Activated effector memory CD4-positive, alpha-beta T cell treated with Interleukin-2 at 50 U/mL for 16 hours (primary cell): Measurements from ENCODE around the gene OR2S2.
"Not testable (repeated sequence)": the region's sequence is repeated elsewhere in the genome, so short reads cannot be mapped to it uniquely, and the experiment has no call there.

Source experiments
- DNase-seq: peaks from one replicate; pipeline ENCODE4 v3.0.0-alpha.2; 2020

Gene OR2S2, protein sequence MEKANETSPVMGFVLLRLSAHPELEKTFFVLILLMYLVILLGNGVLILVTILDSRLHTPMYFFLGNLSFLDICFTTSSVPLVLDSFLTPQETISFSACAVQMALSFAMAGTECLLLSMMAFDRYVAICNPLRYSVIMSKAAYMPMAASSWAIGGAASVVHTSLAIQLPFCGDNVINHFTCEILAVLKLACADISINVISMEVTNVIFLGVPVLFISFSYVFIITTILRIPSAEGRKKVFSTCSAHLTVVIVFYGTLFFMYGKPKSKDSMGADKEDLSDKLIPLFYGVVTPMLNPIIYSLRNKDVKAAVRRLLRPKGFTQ

DNA sequence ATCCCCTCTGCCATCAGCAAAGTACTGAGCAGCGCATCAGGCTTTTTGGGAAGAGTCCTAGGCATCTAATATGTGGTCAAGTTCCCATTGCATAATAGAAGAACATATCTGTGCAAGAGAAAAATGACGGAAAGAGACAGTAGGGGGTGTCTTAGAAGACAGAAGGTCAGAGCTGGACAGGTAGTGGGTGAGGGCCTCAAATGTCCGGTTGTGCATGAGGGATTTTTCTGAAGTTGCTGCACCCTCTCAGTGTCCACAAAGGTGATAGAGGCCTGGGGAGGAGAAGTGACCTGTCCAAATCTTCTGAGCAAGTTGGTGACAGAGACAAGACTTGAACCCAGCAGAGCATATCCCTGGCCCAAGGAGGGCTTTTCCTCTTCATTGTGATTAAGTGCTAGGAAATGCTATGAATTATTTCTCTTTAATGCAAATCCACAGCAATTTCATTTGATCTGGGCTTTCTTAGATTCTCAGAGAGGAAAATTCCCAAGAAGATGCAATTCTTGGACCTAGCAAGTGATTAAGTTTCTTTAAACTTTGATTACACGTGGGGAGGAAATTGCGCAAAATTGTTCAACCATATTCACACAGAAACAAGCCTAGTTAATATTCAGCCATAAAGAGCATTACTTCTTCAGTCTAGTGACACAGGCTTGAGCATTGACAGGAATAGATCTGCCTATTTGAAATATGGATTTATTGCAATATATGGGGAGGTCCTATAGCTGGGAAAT lies at the start of gene OR2S2:
OR2S2 (minus strand) TSS at position 51 of the 734 bp plus-strand sequence. CDS start 56 bp downstream, outside the sequence.
- DNase-seq = no peak

DNA sequence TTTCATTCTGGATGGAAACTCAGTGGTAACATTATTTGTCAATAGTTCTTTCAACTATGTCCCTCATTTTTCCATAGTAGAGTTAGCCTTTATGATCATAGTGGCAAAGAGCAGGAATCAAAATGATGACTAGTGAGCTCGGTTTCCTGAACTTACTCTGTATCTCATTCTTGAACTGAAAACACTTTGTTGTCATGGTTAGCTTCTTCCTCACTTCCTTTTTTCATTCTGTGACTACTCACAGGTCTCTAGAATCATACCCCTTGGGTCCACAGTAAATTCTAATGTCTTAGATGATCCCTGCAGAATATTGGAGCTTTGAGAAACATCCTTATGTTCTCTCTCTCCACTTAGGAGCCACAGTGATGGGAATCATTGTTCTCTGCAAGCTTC lies 49.4 kb upstream of the OR2S2 start:
- no peak for DNase-seq

DNA sequence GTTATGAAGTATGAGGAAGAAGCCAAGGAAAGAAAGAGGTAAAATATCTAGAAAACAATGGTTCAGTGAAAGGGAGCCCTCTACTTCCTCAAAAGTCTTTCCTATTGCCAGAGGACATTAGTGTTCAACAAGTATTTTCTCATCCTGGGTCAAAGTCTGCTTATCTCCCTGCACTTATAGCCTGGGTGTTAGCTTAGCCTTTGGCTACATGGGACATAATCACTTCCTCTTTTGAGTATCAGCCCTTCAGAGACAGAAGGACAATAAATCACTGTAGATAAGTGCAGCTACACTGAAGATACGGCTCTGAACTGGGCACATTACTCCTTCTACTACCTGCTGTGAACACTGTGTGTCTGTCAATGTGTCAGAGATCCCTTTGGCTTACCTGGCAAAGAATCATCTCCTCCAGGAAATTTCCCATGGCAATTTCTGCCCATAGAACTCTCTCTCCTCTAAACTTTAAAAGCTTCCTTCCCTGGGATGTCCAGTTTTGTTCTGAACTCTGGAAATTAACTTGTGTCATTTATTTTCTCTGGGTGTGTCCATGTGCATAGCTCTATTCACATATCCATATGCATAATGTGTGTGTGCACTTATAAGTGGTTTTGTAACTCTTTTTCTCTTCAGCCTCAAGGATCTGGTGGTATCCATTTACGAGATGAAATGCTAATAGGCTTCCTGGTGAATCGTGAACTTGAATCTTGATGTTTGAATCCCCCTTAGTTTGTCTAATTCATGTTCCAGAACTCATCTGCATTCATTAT lies 48.8 kb upstream of the OR2S2 start:
- DNase-seq = no peak

DNA sequence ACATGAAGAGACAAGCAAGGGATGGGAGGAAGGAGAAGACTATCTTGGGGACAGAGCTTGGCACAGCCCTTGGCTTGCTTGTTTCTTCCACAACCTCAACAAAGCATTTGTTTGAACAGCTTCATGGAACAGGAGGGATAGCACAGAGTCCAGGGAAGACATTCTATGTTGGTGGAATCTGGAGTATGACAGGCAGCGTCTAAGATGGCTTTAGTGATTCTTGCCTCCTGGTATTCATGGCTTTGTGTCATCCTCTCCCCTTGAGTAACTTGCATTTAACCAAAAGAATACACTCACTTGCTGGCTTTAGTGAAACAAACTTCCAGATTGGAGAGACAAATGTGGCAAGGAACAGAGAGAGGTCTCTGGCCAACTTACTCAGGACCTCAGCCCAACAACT lies 47.9 kb upstream of the OR2S2 start:
- no peak for DNase-seq

DNA sequence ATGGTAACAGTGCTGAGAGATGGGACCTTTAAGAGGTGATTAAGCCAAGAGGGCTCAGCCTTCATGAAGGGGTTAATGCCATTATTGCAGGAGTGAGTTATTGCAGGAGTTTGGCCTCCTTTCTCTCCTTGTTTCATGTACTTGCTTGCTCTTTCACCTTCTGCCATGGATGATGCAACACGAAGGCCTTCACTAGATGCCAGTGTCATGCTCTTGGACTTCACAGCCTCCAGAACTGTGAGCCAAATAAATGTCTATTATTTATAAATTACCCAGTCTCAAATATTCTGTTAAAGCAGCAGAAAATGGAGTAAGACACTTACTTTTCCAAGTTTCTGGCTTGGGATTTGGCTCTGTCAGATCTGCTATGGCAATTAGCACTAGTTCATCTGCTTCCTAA lies 40.4 kb upstream of the OR2S2 start:
- DNase-seq = no peak

DNA sequence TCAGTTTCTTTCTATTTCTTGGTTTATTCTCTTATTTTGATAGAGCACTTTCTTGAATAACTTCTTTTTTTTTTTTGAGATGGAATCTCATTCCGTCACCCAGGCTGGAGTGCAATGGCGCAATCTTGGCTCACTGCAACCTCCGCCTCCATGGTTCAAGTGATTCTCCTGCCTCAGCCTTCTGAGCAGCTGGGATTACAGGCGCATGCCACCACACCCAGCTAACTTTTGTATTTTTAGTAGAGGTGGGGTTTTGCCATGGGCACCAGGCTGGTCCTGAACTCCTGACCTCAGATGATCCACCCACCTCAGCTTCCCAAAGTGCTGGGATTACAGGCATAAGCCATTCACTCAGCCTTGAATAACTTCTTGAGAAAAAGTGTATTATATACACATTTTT lies 39.1 kb upstream of the OR2S2 start:
- DNase-seq = not testable (repeated sequence)

DNA sequence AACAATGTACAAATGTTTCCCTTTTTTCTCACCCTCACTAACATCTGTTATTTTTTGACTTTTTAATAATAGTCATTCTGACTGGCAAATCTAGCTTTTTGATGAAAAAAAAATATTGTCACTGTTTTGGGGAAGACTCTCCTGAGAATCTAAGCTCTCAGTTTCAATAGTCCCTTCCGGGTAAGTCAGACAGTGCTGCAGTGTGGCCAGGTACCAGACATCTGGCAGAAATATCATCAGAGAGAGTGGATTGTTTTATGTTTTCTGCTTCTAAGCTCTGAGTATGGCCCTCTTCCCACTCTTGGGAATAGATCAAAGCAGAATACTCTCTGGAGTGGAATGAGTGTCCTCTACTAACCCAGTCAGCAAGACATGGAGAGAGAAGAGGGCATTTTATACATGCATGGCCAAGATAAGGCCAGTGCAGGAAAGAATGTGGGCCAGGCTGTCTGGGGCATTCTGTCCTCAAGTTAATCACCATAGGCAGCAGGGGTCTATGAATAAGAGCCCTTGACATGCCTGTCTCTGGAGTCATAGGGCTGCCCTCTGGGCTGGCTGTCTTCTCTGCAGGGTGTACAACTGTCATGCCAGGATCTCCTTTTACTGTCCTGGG lies 38.5 kb upstream of the OR2S2 start:
- DNase-seq = no peak

DNA sequence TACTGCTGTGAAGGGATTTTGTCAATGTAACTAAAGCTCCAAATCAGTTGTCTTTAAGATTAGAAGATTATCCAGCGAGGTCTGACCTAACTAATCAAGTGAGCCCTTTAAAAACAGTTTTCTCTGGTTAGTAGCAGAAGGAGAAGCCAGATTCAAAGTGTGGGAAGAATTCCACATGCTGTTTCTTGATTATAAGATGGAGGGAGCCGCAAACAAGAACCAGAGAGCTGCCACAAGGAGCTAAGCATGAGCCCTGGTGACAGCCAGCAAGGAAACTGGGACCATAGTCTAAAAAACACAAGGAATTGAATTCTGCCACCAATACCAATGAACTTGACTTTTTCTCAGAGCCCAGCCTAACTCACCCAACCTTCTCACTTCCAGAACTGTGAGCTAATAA lies 37.0 kb upstream of the OR2S2 start:
- DNase-seq = no peak

- DNase-seq = no peak
Measured at GRCh38 chr9:35993976-35994720, 36.2 kb upstream of the OR2S2 start.

DNA sequence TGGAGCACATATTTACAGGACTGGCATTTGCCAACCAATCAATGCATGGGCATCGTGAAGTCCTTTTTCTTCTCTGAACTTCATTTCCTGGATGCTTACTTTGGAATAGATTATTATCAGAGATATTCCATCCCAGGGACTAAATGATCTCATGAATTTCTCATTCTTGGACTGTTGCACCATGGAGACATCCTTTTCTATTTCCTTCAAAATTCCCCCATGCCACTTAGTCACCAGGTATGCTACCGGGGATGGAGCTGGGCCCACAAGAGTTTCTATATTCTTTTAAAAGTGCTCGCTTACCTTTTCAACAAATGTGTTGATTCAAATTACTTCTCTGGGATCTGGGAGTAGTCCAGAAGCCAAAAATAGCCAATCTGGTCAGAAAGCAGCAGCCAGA lies 35.2 kb upstream of the OR2S2 start:
- not testable (repeated sequence) for DNase-seq

DNA sequence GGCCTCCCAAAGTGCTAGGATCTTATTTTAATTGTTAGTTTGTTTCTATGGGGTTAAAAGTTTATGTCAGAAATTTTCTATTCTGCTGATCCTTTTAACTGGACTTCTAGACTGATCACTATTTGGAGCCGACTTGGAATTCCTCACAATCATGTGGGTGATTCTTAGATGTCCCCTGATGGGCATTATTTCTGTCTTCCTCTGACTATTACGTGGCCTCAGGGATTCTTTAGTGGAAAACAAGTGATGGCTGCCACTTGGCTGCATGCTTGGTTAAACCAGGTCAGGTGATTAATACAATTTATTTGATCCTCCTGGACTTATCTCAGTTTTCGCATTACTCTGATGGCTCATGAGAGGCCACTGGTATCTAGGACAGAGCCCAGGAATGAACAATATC lies 32.2 kb upstream of the OR2S2 start:
- DNase-seq = no peak

- no peak for DNase-seq
Measured at GRCh38 chr9:35984021-35984420, 26.1 kb upstream of the OR2S2 start.

DNA sequence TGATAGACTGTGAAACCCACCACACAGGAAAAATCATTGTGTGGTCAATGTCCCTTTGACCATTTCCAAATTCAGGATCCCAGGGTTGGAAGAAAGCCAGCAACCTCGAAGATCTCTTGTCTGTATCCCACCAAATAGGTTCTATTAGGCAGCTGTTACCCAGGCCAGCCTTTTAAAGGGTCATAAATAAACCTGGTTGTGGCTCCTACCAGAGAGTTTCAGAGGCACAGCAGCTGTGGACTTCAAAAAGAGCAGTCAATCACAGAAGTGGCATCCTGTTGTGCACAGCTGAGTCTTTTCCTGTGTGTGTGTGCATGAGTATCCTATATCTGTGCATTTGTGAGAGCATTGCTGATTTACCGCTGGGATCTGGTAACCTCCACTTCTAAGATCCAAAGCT lies 23.7 kb upstream of the OR2S2 start:
- no peak for DNase-seq

GRCh38 chr9:35980289-35981011 lies 22.5 kb upstream of the OR2S2 start:
- DNase-seq = no peak

GRCh38 chr9:35978792-35979191 lies 20.8 kb upstream of the OR2S2 start:
- DNase-seq = no peak

GRCh38 chr9:35976726-35977125 lies 18.8 kb upstream of the OR2S2 start:
- no peak for DNase-seq

GRCh38 chr9:35974800-35975199 lies 16.8 kb upstream of the OR2S2 start:
- DNase-seq = no peak

DNA sequence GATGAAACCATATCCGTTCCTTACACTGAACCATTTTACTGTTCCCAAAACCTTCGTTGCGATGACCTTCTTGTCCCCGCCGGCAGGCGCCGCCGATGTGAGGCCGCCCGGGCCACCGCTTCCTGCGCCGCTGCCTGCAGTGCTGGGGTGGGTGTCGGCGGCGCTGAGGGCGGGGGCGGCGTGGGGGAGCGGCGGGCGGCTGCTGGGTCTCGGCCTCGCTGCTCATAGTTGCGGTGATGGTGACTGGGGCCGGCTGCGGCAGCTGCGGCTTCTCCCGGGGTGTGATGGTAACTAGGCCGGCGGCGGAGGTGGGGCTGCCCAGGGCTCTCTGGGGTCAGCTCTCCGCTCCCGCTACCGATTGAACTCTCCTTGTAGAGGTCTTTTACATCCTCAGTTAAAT lies 14.1 kb upstream of the OR2S2 start:
- DNase-seq = peak; percentile 11

DNA sequence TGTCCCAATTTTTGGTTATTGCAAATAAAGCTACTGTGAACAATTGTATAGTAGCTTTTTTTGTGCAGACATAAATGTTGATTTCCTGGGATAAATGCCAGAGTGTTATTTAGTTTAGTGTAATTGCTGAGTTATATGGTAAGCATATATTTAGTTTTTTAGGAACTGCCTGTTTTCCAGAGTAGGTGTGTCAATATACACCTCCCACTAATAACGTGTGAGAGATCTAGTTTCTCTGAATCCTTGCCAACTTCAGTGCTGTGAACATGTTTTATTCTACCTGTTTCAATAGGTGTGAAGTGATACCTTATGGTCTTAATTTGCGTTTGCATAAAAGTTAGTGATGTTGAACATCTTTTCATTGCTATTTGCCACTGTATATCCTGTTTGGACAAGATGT lies 9.1 kb upstream of the OR2S2 start:
- no peak for DNase-seq

- no peak for DNase-seq
Measured at GRCh38 chr9:35966433-35966832, 8.5 kb upstream of the OR2S2 start.

DNA sequence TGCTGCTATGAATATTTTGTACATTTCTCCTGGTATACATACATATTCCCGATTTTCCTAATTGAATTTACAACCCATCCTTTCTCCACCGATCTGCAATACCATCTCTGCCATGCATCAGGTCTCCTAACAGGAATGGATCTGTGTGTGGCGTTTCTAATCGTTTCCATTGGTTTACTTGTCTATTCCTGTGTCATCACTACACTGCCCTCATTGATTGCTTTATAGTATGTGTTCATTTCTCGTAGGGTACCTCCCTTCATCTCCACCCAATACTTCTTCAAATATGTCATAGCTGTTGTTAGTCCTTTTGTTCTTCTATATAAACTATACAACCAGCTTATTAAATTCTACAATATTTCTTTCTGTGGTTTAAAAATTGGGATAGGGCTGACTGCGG lies 7.1 kb upstream of the OR2S2 start:
- DNase-seq = no peak
